Astrocyte of the cerebellum (primary cell): ENCODE data around the gene AFAP1L1.
A peak's percentile ranks its signal among the peaks of the same experiment; 100 is the strongest.

Experiments used
- DNase-seq: peaks from one replicate; pipeline ENCODE4 v3.0.0-alpha.2; 2011; ENCODE audit warnings: low read depth
- H3K4me3 ChIP-seq: 2 replicates; pipeline ENCODE4 v1.5.1; 2011; ENCODE audit warnings: mild to moderate bottlenecking, low read depth, low read length, moderate library complexity
- CTCF ChIP-seq: IDR thresholded peaks from 2 replicates; pipeline ENCODE4 v1.5.1; 2012; ENCODE audit warnings: low read length, low read depth, moderate library complexity, mild to moderate bottlenecking; ENCODE audit errors: missing control alignments
- in situ Hi-C: cut with HindIII; loops from 2 replicates; pipeline ENCODE4 v1.10.0; 2017; ENCODE audit warnings: low sequenced_read_pairs

The AFAP1L1 gene

GRCh38 chr5:149380466-149381121 is 108.9 kb downstream of the AFAP1L1 start:
- no peak overlapping the region for H3K4me3 ChIP-seq
- in situ Hi-C loops, result no loop called here
- no peak for DNase-seq
- TF ChIP-seq CTCF, result no peak

- DNase-seq, result no peak
- TF ChIP-seq CTCF, result no peak
- H3K4me3 ChIP-seq, result no peak overlapping the region
- in situ Hi-C loops, result no loop called here
These were observed 109.8 kb downstream of the AFAP1L1 start for GRCh38 chr5:149381261-149381985.

GRCh38 chr5:149381986-149382338 is 110.3 kb downstream of the AFAP1L1 start:
- H3K4me3 ChIP-seq, result no peak overlapping the region
- DNase-seq, result peak; percentile 31
- peak; percentile 93 for TF ChIP-seq CTCF
- in situ Hi-C loops, result no loop called here

DNA sequence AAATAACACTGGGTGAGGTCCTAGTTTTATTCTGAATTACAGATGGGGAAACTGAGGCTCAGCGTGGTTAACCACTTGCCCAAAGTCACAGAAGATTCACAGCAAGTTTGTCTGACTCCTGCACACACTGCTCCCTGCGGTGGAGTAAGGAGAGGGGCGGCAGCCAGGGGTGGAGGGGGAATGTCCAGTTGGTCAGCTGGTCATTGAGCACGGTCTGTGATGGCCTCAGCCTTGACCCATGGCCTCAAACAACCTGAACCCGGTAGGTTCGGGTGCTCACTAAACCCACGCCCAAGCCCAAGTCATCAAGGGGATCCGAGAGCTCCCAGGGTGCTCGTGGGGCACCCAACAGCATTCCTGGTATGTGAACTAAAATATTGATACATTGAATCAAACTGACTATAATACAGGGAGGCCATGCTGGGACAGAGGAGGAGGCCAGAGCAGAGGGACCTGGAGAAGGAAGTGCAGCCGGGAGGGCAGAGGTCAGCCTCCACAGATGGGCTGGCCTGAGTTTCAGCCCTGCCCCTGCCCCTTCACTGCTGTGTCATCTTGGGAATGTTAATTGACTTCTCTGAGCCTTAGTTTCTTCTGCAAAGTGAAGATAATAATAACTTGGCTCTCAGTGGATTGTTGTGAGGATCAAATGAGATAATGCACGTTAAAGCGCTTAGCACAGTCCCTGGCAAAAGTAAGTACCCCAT is 111.0 kb downstream of the AFAP1L1 start:
- H3K4me3 ChIP-seq, result no peak overlapping the region
- in situ Hi-C loops, result no loop called here
- TF ChIP-seq CTCF, result no peak
- DNase-seq, result no peak

DNA sequence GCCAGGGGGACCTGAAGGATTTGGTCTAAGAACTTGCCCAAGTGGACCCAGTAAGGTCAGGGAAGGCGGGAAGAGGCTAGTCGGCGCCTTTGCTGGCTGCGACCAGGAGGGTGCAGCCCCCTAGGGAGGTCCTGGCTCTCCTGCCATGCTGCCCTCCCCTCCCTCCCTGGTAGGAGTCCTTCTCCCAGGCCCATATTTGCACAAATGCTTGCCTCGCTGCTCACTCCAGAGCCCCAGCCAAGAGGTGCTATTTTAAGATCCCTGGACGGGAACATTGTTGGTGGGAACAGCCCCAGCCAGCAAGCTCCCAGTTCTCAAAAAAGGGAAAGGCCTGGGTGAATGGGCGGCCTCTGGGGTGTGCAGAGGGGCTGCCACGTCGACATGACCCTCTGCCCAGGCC is 111.7 kb downstream of the AFAP1L1 start:
- DNase-seq, result no peak
- in situ Hi-C loops, result no loop called here
- H3K4me3 ChIP-seq, result no peak overlapping the region
- TF ChIP-seq CTCF, result no peak

DNA sequence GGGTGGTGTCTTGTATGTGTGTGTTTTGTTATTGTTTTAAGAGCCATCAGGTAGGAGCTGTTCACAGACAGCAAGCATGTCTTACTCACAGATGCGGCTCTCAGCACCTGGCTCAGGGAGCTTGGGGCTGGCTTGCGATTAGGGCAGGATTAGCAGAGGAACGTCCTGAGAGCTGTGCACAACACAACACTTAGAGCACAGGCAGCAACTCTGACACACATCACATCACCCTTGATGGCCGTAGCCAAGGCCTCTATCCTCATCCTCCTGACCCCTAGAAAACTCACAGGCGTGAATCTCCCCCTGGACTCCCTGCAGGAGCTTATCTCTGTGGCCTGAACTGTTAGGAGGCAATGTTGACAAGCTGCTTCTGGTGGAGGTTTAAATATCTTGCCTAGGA is 114.5 kb downstream of the AFAP1L1 start:
- in situ Hi-C loops, result no loop called here
- H3K4me3 ChIP-seq, result no peak overlapping the region
- no peak for DNase-seq
- TF ChIP-seq CTCF, result no peak
